AG08396 (cell line): ENCODE data around the gene MAST3.
"Not testable (repeated sequence)": the region's sequence is repeated elsewhere in the genome, so short reads cannot be mapped to it uniquely, and the experiment has no call there.

Experiments
- DNase-seq: peaks from one replicate; pipeline ENCODE4 v3.0.0; 2012; ENCODE audit warnings: low spot score, mixed read lengths

MAST3 gene

DNA sequence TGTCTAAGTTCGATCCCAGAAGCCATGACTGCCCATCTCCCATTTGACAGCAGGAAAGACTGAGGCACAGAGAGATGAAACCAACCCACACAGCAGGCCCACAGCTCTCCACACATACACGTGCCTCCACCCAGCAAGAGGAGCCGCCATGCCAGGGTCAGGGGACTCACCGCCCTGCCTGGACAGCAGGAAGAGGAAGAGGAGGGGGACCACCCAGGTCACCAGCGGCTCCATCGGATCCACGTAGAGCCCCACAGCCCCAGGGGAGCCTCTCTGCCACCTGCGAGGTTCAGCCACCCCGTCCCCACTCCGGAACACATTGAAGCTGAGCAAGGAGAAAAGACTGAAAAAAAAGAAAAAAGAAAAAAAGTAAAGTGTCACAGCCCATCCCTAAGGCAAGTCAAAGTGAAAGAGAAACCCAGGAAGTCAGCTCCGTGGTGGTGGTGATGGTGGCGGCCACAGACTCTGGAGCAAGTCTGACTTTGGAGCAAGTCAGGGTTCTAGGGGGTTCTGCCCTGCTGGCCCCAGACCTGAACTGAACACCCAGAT, 10.9 kb upstream of the MAST3 start, which contains the start of gene IL12RB1:
IL12RB1 (minus strand) TSS at position 345 of the 549 bp plus-strand sequence; CDS start at position 234, 111 bp downstream.
- DNase-seq = peak; percentile 40

- not testable (repeated sequence) for DNase-seq
Measured at GRCh38 chr19:18089096-18089541, 8.5 kb upstream of the MAST3 start.

DNA sequence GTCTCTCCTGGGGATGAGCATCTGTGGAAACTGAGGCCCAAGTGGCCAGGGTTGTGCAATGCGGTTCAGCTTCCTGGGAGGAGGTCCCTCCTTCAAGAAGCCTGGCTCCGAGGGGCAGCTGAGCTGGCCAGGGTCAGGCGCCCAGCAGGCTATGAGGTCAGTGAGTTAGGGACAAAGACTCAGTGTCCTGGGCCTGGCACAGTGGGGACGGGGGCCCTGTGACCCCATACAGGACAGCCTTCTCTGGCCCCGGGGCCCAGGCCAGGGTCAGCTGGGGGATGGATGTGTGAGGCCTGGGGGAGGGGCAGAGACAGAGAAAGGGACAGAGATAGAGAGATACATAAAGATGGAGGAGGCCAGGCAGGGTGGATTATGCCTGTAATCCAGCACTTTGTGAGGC, 7.9 kb upstream of the MAST3 start:
- no peak for DNase-seq

DNA sequence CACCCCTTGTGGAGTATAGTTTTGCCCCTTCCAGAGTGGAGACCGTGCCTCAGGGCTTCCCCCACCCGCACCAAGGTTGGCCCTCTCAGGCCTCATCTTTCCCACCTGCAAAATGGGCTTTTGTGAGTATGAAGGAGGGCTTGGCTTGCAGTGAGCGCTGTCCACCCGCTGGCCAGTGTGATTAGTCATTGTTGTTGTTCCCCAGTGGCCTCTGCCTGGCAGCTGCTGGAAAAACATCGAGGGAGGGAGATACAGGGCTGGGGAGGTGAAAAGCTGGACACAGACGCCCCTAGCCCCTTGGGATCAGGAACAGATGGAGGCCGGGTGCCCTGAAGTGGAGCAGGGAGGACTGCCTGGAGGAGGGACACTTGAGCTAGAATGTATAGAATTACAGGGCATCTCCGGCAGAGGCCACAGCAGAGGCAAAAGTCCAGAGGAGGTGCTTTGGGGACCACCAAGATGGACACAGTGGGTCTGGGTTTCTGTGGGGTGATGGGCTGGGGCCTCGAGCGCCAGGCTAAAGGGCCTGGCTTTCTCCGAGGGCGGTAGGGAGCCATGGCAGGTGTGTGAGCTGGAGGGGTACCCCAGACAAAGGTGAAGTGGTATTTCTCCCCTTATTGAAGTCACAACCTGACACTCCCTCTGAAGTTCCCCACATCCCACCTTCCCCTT, 6.9 kb upstream of the MAST3 start:
- peak; percentile 41 for DNase-seq

DNA sequence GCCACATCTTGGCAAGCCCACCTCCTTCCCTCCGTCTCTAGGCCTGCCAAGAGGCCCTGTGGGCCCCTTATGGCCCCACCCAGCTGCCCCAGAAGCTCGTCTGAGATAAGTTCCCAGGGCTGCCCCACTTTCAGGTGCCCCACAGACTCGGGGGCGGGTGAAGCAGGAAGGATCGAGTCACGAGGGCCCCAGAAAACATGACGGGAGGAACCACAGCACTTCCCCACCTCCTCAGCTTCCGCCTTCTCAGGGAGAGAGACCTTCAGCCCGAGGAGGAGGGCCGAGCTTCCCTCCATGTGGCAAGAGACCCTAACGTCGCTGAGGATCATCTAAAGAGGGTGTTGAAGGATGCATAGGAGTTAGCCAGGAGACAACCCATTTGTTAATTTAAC, 6.4 kb upstream of the MAST3 start:
- DNase-seq = no peak

GRCh38 chr19:18093439-18094161, 4.0 kb upstream of the MAST3 start:
- DNase-seq = peak; percentile 57

GRCh38 chr19:18096258-18096657, 1.3 kb upstream of the MAST3 start:
- no peak for DNase-seq

- peak; percentile 13 for DNase-seq
Measured at GRCh38 chr19:18097993-18098890, 664 bp downstream of the MAST3 start.

- no peak for DNase-seq
Measured at GRCh38 chr19:18098891-18099622, 1.5 kb downstream of the MAST3 start.

DNA sequence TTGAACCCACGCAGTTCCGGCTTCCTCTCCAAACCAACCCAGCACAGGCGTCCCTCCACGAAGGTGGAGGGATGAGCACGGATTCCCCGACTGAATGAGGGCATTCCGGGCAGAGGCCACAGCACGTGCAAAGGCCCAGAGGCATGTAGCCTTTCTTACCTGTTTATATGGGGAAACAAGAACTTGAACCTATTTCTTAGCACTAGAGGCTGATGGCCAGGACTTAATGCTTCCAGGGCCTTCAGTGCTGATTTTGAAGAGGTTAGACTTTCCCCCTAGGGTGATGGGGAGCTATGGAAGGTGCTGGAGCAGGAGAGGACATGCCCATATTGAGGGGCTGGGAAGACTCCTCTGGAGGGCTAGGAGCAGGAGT, 2.0 kb downstream of the MAST3 start:
- no peak for DNase-seq

DNA sequence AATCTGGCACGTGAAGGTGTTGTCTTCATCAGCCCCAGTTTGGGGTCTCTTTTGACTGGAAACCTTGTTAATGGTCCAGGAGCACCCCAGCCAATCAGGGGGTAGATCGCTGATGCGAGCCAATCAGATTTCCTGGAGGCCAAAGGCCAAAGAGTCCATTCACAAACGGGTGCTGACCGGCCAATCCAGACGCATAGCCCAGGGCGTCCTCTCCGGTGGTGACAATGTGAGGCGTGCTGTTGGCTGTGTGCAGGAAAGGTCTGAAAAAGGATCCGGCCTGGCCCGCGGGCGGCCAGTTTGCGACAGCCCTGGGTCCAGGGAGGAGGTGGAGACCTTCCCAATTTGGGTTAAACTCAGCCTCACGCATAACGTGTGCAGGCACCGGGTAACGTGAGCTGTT, 3.1 kb downstream of the MAST3 start:
- DNase-seq = no peak

GRCh38 chr19:18101268-18101667, 3.7 kb downstream of the MAST3 start:
- no peak for DNase-seq

DNA sequence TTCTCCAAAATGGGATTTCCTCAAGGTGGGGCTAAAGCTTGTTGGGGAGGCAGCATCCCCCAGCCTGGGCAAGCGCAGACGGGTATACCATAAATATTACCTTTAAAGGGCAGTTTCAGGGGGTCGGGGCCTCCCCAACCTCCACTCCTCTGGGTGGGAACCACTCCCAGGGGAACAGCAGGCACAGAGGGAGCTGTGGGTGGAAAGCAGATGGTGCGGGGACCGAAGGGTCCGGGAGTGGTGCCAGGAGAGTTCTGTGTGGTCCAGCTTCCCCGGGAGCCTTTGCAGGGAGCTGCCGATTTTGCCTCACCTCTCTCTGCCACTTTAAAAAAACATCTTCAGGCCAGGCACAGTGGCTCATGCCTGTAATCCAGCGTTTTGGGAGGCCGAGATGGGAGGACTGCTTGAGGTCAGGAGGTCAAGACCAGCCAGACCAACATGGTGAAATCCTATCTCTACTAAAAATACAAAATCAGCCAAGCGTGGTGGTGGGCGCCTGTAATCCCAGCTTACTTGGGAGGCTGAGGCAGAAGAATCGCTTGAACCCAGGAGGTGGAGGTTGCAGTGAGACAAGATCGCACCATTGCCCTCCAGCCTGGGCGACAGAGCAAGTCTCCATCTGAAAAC, 5.5 kb downstream of the MAST3 start:
- no peak for DNase-seq

DNA sequence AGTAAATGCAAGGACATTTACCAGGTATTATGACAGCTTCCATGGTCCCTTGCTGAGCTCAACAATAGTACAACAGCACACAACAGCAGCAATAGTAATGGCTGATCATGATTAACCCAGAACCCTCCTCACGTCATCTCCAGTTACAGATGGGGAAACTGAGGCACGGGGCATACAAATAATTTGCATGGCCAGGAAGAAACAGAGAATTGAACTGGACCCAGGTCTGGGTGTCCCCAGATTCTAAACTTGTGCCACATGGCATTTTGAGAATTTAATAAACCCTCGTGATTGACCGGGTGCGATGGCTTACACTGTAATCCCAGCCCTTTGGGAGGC, 7.2 kb downstream of the MAST3 start:
- no peak for DNase-seq

GRCh38 chr19:18105259-18105658, 7.7 kb downstream of the MAST3 start:
- DNase-seq = not testable (repeated sequence)

DNA sequence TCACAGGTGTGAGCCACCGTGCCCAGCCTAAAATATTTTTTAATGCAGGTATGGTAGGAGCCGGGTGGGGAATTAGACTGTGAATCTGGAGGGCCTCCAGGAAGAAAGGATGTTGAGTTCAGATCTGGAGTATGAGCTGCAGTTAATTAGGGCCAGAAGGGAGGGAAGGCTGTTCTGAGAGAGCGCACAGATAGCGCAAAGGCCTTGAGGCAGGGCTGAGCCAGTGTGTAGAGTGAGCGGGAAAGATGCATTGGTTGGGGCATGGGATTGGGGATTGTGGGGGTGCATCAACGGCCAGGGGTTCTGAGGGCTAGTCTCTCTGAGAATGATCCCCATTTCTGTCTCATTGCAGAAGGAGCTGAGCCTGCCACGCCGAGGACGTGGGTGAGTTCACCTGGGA, 9.7 kb downstream of the MAST3 start:
- DNase-seq = no peak

GRCh38 chr19:18108897-18109296, 11.3 kb downstream of the MAST3 start:
- DNase-seq = no peak

- DNase-seq = no peak
Measured at GRCh38 chr19:18109341-18109732, 11.8 kb downstream of the MAST3 start.

GRCh38 chr19:18109733-18110608, 12.4 kb downstream of the MAST3 start:
- DNase-seq = peak; percentile 74

GRCh38 chr19:18110609-18111232, 13.1 kb downstream of the MAST3 start:
- DNase-seq = no peak
